GM21528 (cell line): ENCODE measurements around the gene PPARA.

Experiments used
- ATAC-seq: cut with Tn5 transposase; IDR thresholded peaks from one replicate; pipeline ENCODE4 v1.9.1; 2021; ENCODE audit warnings: mild to moderate bottlenecking, moderate library complexity; ENCODE audit not compliant: unreplicated experiment, low FRiP score

PPARA gene

GRCh38 chr22:46287873-46288751, 137.8 kb downstream of the PPARA start:
- ATAC-seq: peak; percentile 56

- ATAC-seq: no peak
Observed at GRCh38 chr22:46288846-46289243, 138.5 kb downstream of the PPARA start.

- no peak for ATAC-seq
Observed at GRCh38 chr22:46289244-46289891, 139.0 kb downstream of the PPARA start.

GRCh38 chr22:46290121-46290842, 140.0 kb downstream of the PPARA start:
- ATAC-seq: no peak

GRCh38 chr22:46290843-46291785, 140.8 kb downstream of the PPARA start:
- no peak for ATAC-seq

GRCh38 chr22:46292173-46292572, 141.8 kb downstream of the PPARA start:
- ATAC-seq: no peak

- no peak for ATAC-seq
Observed at GRCh38 chr22:46292732-46293131, 142.4 kb downstream of the PPARA start.
